Activated CD4-positive, alpha-beta T cell treated with anti-CD3 and anti-CD28 coated beads, Interleukin-2, amount 50 U/mL, for 16 hours (primary cell): ENCODE data around the gene CDC14B.
A peak's percentile ranks its signal among the peaks of the same experiment; 100 is the strongest.
"Not testable (repeated sequence)": the region's sequence is repeated elsewhere in the genome, so short reads cannot be mapped to it uniquely, and the experiment has no call there.

Experiments
- DNase-seq: peaks from one replicate; pipeline ENCODE4 v3.0.0-alpha.2; 2020

Gene CDC14B

GRCh38 chr9:96585426-96585825 is 34.2 kb downstream of the CDC14B start:
- no peak for DNase-seq

GRCh38 chr9:96582199-96582598 is 37.4 kb downstream of the CDC14B start:
- DNase-seq, result not testable (repeated sequence)

GRCh38 chr9:96581786-96582185 is 37.9 kb downstream of the CDC14B start:
- DNase-seq, result no peak

GRCh38 chr9:96581301-96581700 is 38.3 kb downstream of the CDC14B start:
- no peak for DNase-seq

GRCh38 chr9:96574931-96575351 is 44.7 kb downstream of the CDC14B start:
- no peak for DNase-seq

- DNase-seq, result no peak
Measured at GRCh38 chr9:96574455-96574854, 45.2 kb downstream of the CDC14B start.

- no peak for DNase-seq
Measured at GRCh38 chr9:96567203-96567700, 52.4 kb downstream of the CDC14B start.

- DNase-seq, result peak; percentile 82
Measured at GRCh38 chr9:96566498-96567202, 53.0 kb downstream of the CDC14B start.

- DNase-seq, result peak; percentile 76
Measured at GRCh38 chr9:96565671-96566497, 53.8 kb downstream of the CDC14B start.

GRCh38 chr9:96564217-96564616 is 55.4 kb downstream of the CDC14B start:
- no peak for DNase-seq

GRCh38 chr9:96559339-96559943 is 60.2 kb downstream of the CDC14B start:
- no peak for DNase-seq

- no peak for DNase-seq
Measured at GRCh38 chr9:96557921-96558320, 61.7 kb downstream of the CDC14B start.

- DNase-seq, result no peak
Measured at GRCh38 chr9:96556701-96557461, 62.8 kb downstream of the CDC14B start.

- no peak for DNase-seq
Measured at GRCh38 chr9:96555567-96556386, 63.9 kb downstream of the CDC14B start.

GRCh38 chr9:96554801-96555566 is 64.7 kb downstream of the CDC14B start:
- no peak for DNase-seq

- DNase-seq, result no peak
Measured at GRCh38 chr9:96554326-96554725, 65.3 kb downstream of the CDC14B start.

- peak; percentile 47 for DNase-seq
Measured at GRCh38 chr9:96553070-96553469, 66.6 kb downstream of the CDC14B start.

GRCh38 chr9:96551403-96551802 is 68.2 kb downstream of the CDC14B start:
- peak; percentile 23 for DNase-seq

GRCh38 chr9:96550659-96551058 is 69.0 kb downstream of the CDC14B start:
- no peak for DNase-seq

GRCh38 chr9:96543131-96543530 is 76.5 kb downstream of the CDC14B start:
- not testable (repeated sequence) for DNase-seq

- DNase-seq, result no peak
Measured at GRCh38 chr9:96540106-96540505, 79.5 kb downstream of the CDC14B start.
